Lower lobe of right lung (tissue), 2 donors: ENCODE data around the gene ENTPD5. TPM values are rescaled to one million over a fixed set of nuclear protein-coding genes. Genes with fewer than 3 reads are reported as not detected.
"Not testable (repeated sequence)": the region's sequence is repeated elsewhere in the genome, so short reads cannot be mapped to it uniquely, and the experiment has no call there.

ENCODE experiments used
- ATAC-seq, 2 donors: fragments of 200-7000 bp; cut with Tn5 transposase; one replicate each; pipeline ENCODE4 v1.9.1; 2020 to 2022; ENCODE audit warnings: mild to moderate bottlenecking in 2 of 2, moderate library complexity in 2 of 2
- DNase-seq: peaks from one replicate; pipeline ENCODE4 v3.0.0-alpha.2; 2020
- H3K27ac ChIP-seq: fragments of 200-600 bp; one replicate; pipeline ENCODE4 v1.8.0; 2022
- H3K27me3 ChIP-seq: fragments of 200-600 bp; one replicate; pipeline ENCODE4 v1.8.0; 2022; ENCODE audit warnings: low read depth
- H3K36me3 ChIP-seq: fragments of 200-600 bp; one replicate; pipeline ENCODE4 v1.8.0; 2022; ENCODE audit warnings: mild to moderate bottlenecking
- H3K4me1 ChIP-seq: fragments of 200-600 bp; one replicate; pipeline ENCODE4 v1.8.0; 2022
- H3K4me3 ChIP-seq: fragments of 200-600 bp; one replicate; pipeline ENCODE4 v1.8.0; 2022; ENCODE audit warnings: mild to moderate bottlenecking
- H3K9me3 ChIP-seq: fragments of 200-600 bp; one replicate; pipeline ENCODE4 v1.8.0; 2022
- CTCF ChIP-seq: fragments of 200-600 bp; IDR thresholded peaks from one replicate; pipeline ENCODE4 v1.8.0; 2022; ENCODE audit warnings: antibody characterized with exemption, mild to moderate bottlenecking
- intact Hi-C: fragments of 100-400 bp; cut with DNase I; formaldehyde crosslinking; loops from one replicate; pipeline ENCODE4 v1.11.0; 2022
- total RNA-seq: library from RNA; stranded (reverse); fragmentation: NEBNext Ultra II Directional; extraction: Animal tissue kit (Norgen Biotek cat#: 25700); gene quantifications from one replicate; pipeline ENCODE4 v1.2.1, GENCODE V29; 2021
- donor health status: DM: no; HTN: yes; CAD: no; lungs with severe emphysema.

Gene ENTPD5
- total RNA-seq, 1 donor from 2014 or later: 12.1 TPM

- Histone ChIP-seq H3K27ac (no peak overlapping the region), H3K27me3 (no peaks in the 10 kb centered on the region), H3K36me3 (peaks cover 30% of the 10 kb centered on the region), H3K4me1 (no peaks in the 10 kb centered on the region), H3K4me3 (no peak overlapping the region), H3K9me3 (no peaks in the 10 kb centered on the region)
- intact Hi-C loops: no loop called here
- no peak for TF ChIP-seq CTCF
- DNase-seq: no peak
- no peak for ATAC-seq
Observed at GRCh38 chr14:73991092-73991491, 28.0 kb downstream of the ENTPD5 start.

- H3K4me1 ChIP-seq, H3K9me3 ChIP-seq, intact Hi-C loops, H3K4me3 ChIP-seq, H3K27ac ChIP-seq, ATAC-seq, H3K27me3 ChIP-seq, DNase-seq: not testable (repeated sequence)
- H3K36me3 ChIP-seq: peaks cover 34% of the 10 kb centered on the region
Observed at GRCh38 chr14:73988656-73989055, 30.4 kb downstream of the ENTPD5 start.

GRCh38 chr14:73988065-73988464 is 31.0 kb downstream of the ENTPD5 start:
- TF ChIP-seq CTCF: no peak
- Histone ChIP-seq H3K9me3 (no peaks in the 10 kb centered on the region), H3K36me3 (peaks cover 34% of the 10 kb centered on the region), H3K4me3 (no peak overlapping the region), H3K27me3 (no peaks in the 10 kb centered on the region), H3K27ac (no peak overlapping the region), H3K4me1 (no peaks in the 10 kb centered on the region)
- no peak for DNase-seq
- intact Hi-C loops: no loop called here
- no peak for ATAC-seq

GRCh38 chr14:73977896-73978295 is 41.2 kb downstream of the ENTPD5 start:
- peaks cover 54% of the 10 kb centered on the region for H3K36me3 ChIP-seq
- TF ChIP-seq CTCF: no peak
- no peaks in the 10 kb centered on the region for H3K4me1 ChIP-seq
- no peaks in the 10 kb centered on the region for H3K27me3 ChIP-seq
- H3K4me3 ChIP-seq: no peak overlapping the region
- DNase-seq: no peak
- intact Hi-C loops: no loop called here
- no peak overlapping the region for H3K27ac ChIP-seq
- no peak for ATAC-seq
- H3K9me3 ChIP-seq: no peaks in the 10 kb centered on the region

GRCh38 chr14:73976125-73976524 is 43.0 kb downstream of the ENTPD5 start:
- no peaks in the 10 kb centered on the region for H3K9me3 ChIP-seq
- peaks cover 54% of the 10 kb centered on the region for H3K36me3 ChIP-seq
- ATAC-seq (no peak), DNase-seq (no peak)
- no peaks in the 10 kb centered on the region for H3K27me3 ChIP-seq
- H3K4me3 ChIP-seq: no peak overlapping the region
- H3K27ac ChIP-seq: no peak overlapping the region
- no peak for TF ChIP-seq CTCF
- intact Hi-C loops: no loop called here
- no peaks in the 10 kb centered on the region for H3K4me1 ChIP-seq

- Histone ChIP-seq H3K4me3 (no peak overlapping the region), H3K9me3 (no peaks in the 10 kb centered on the region), H3K4me1 (no peaks in the 10 kb centered on the region), H3K27me3 (no peaks in the 10 kb centered on the region), H3K27ac (no peak overlapping the region), H3K36me3 (peaks cover 80% of the 10 kb centered on the region)
- intact Hi-C loops: no loop called here
- ATAC-seq (no peak), DNase-seq (no peak)
- no peak for TF ChIP-seq CTCF
Observed at GRCh38 chr14:73973497-73973896, 45.6 kb downstream of the ENTPD5 start.
